IMR-90 (cell line): ENCODE results near the gene SETD3. TPM values are rescaled to one million over a fixed set of nuclear protein-coding genes. Genes with fewer than 3 reads are reported as not detected.
A peak's percentile ranks its signal among the peaks of the same experiment; 100 is the strongest.

Source experiments
- ATAC-seq: fragments of 200-7000 bp; cut with Tn5 transposase; 2 replicates; pipeline ENCODE4 v1.9.1; 2020; ENCODE audit warnings: low read depth, mild to moderate bottlenecking, moderate library complexity
- BruUV-seq: library from RNA; stranded (reverse); fragments of 400-500 nt; replicated peaks from 2 replicates; lab custom pipeline; 2021; lab: Mats Ljungman, UMichigan
- CTCF ChIA-PET: fragments of 300-600 bp; formaldehyde crosslinking; extraction: SDS; loops from one replicate; lab custom pipeline; 2021; ENCODE audit warnings: antibody characterized with exemption; lab: Yijun Ruan, JAX
- POLR2A ChIA-PET: fragments of 300-600 bp; sonication (Branson Sonifier 250); formaldehyde crosslinking; loops from one replicate; lab custom pipeline; 2022; ENCODE audit warnings: antibody characterized with exemption; ENCODE audit not compliant: unreplicated experiment; lab: Charles Lee
- DNase-seq: peaks from one replicate; pipeline ENCODE4 v3.0.0; 2013
- H2AFZ ChIP-seq: replicated peaks from 2 replicates; pipeline ENCODE3; 2013; ENCODE audit warnings: low read length, mild to moderate bottlenecking; ENCODE audit not compliant: poor library complexity
- H2AK5ac ChIP-seq: 2 replicates; pipeline ENCODE4 v1.6.1; 2013; ENCODE audit warnings: low read depth, low read length, inconsistent platforms
- H2AK9ac ChIP-seq: replicated peaks from 2 replicates; pipeline ENCODE3; 2013; ENCODE audit warnings: mild to moderate bottlenecking, low read depth, low read length, moderate library complexity; ENCODE audit not compliant: poor library complexity
- H2BK120ac ChIP-seq: 2 replicates; pipeline ENCODE4 v1.6.1; 2013; ENCODE audit warnings: low read depth, low read length, inconsistent platforms
- H2BK15ac ChIP-seq: 3 replicates; pipeline ENCODE4 v1.6.1; 2013; ENCODE audit warnings: low read depth, low read length, inconsistent platforms
- H2BK20ac ChIP-seq: 2 replicates; pipeline ENCODE4 v1.6.1; 2013; ENCODE audit warnings: low read depth, mild to moderate bottlenecking, inconsistent platforms, low read length, moderate library complexity
- H2BK5ac ChIP-seq: 2 replicates; pipeline ENCODE4 v1.6.1; 2013; ENCODE audit warnings: mild to moderate bottlenecking, low read depth, low read length, inconsistent platforms; ENCODE audit not compliant: poor library complexity, severe bottlenecking
- H3K14ac ChIP-seq: replicated peaks from 2 replicates; pipeline ENCODE4 v1.6.1; 2013; ENCODE audit warnings: low read depth, low read length, inconsistent platforms
- H3K18ac ChIP-seq: 2 replicates; pipeline ENCODE4 v1.6.1; 2013; ENCODE audit warnings: low read depth, low read length, control low read depth
- H3K23ac ChIP-seq: 2 replicates; pipeline ENCODE4 v1.6.1; 2013; ENCODE audit warnings: low read depth, low read length, inconsistent platforms
- H3K27ac ChIP-seq: 2 replicates; pipeline ENCODE4 v1.5.1; 2013; ENCODE audit warnings: mild to moderate bottlenecking, control low read depth, low read length; ENCODE audit not compliant: insufficient read depth
- H3K27me3 ChIP-seq: 2 replicates; pipeline ENCODE4 v1.6.1; 2013; ENCODE audit warnings: low read length; ENCODE audit not compliant: control insufficient read depth, insufficient read depth
- H3K36me3 ChIP-seq: 2 replicates; pipeline ENCODE4 v1.6.1; 2013; ENCODE audit warnings: low read length, mixed read lengths; ENCODE audit not compliant: control insufficient read depth, insufficient read depth
- H3K4ac ChIP-seq: 2 replicates; pipeline ENCODE4 v1.6.1; 2013; ENCODE audit warnings: low read depth, low read length, inconsistent platforms
- H3K4me1 ChIP-seq: 2 replicates; pipeline ENCODE4 v1.6.1; 2013; ENCODE audit warnings: low read length, mixed read lengths; ENCODE audit not compliant: control insufficient read depth, insufficient read depth
- H3K4me2 ChIP-seq: 2 replicates; pipeline ENCODE4 v1.6.1; 2013; ENCODE audit warnings: low read depth, mild to moderate bottlenecking, control low read depth, low read length, moderate library complexity
- H3K4me3 ChIP-seq: 2 replicates; pipeline ENCODE4 v1.5.1; 2013; ENCODE audit warnings: low read depth, mild to moderate bottlenecking, control low read depth, low read length, moderate library complexity; ENCODE audit not compliant: insufficient read depth
- H3K56ac ChIP-seq: 2 replicates; pipeline ENCODE4 v1.6.1; 2013; ENCODE audit warnings: low read length, inconsistent platforms; ENCODE audit not compliant: insufficient read depth; ENCODE audit errors: extremely low read depth
- H3K79me1 ChIP-seq, 2 experiments: 2 replicates each; pipeline ENCODE4 v1.6.1; 2013; ENCODE audit warnings: low read length in 2 of 2, inconsistent platforms in 1 of 2, low read depth in 1 of 2
- H3K9ac ChIP-seq: 2 replicates; pipeline ENCODE4 v1.6.1; 2013; ENCODE audit warnings: low read depth, low read length, control low read depth
- H3K9me1 ChIP-seq: 2 replicates; pipeline ENCODE4 v1.6.1; 2013; ENCODE audit warnings: low read length, inconsistent platforms; ENCODE audit not compliant: insufficient read depth
- H3K9me3 ChIP-seq: 2 replicates; pipeline ENCODE4 v1.6.1; 2013; ENCODE audit warnings: low read length; ENCODE audit not compliant: control insufficient read depth, insufficient read depth
- H4K20me1 ChIP-seq: 2 replicates; pipeline ENCODE4 v1.6.1; 2013; ENCODE audit warnings: low read length, inconsistent platforms; ENCODE audit not compliant: insufficient read depth
- H4K5ac ChIP-seq: 2 replicates; pipeline ENCODE4 v1.6.1; 2013; ENCODE audit warnings: mild to moderate bottlenecking, low read depth, low read length, control low read depth
- H4K8ac ChIP-seq, 2 experiments: 2 replicates each; pipeline ENCODE4 v1.6.1; 2013; ENCODE audit warnings: low read depth in 2 of 2, low read length in 2 of 2, control low read depth in 1 of 2, inconsistent platforms in 1 of 2
- H4K91ac ChIP-seq: 2 replicates; pipeline ENCODE4 v1.6.1; 2013; ENCODE audit warnings: low read depth, low read length, inconsistent platforms; ENCODE audit not compliant: insufficient read depth
- BHLHE40 ChIP-seq: fragments of 150-350 bp; IDR thresholded peaks from 2 replicates; pipeline ENCODE4 v1.6.1; 2016; ENCODE audit warnings: mild to moderate bottlenecking, low read depth, low read length
- CEBPB ChIP-seq: IDR thresholded peaks from 2 replicates; pipeline ENCODE4 v1.6.1; 2012; ENCODE audit warnings: low read depth, low read length, improper control_type of control experiment
- CHD1 ChIP-seq: IDR thresholded peaks from 2 replicates; pipeline ENCODE4 v1.6.1; 2012; ENCODE audit warnings: low read depth, low read length, improper control_type of control experiment
- CTCF ChIP-seq: conservative IDR thresholded peaks from 2 replicates; pipeline ENCODE4 v1.5.1; 2012; ENCODE audit warnings: mild to moderate bottlenecking, low read depth, low read length, improper control_type of control experiment
- ELK1 ChIP-seq: fragments of 150-350 bp; IDR thresholded peaks from 2 replicates; pipeline ENCODE4 v1.6.1; 2016; ENCODE audit warnings: low read depth, mild to moderate bottlenecking, low read length, moderate library complexity, borderline replicate concordance
- FOS ChIP-seq: fragments of 150-350 bp; IDR thresholded peaks from 2 replicates; pipeline ENCODE4 v1.6.1; 2016; ENCODE audit warnings: low read depth, low read length
- MAFK ChIP-seq: IDR thresholded peaks from 2 replicates; pipeline ENCODE4 v1.6.1; 2012; ENCODE audit warnings: low read depth, low read length, improper control_type of control experiment
- MAZ ChIP-seq: IDR thresholded peaks from 2 replicates; pipeline ENCODE4 v1.6.1; 2012; ENCODE audit warnings: low read depth, mild to moderate bottlenecking, low read length, improper control_type of control experiment, moderate library complexity, borderline replicate concordance
- MXI1 ChIP-seq: IDR thresholded peaks from 2 replicates; pipeline ENCODE4 v1.6.1; 2012; ENCODE audit warnings: low read depth, mild to moderate bottlenecking, low read length, moderate library complexity, borderline replicate concordance
- NFE2L2 ChIP-seq: fragments of 150-350 bp; IDR thresholded peaks from 2 replicates; pipeline ENCODE4 v1.6.1; 2016; ENCODE audit warnings: low read depth, mild to moderate bottlenecking, low read length
- POLR2A ChIP-seq: IDR thresholded peaks from 2 replicates; pipeline ENCODE4 v1.6.1; 2012; ENCODE audit warnings: mild to moderate bottlenecking, low read depth, low read length
- RAD21 ChIP-seq: IDR thresholded peaks from 2 replicates; pipeline ENCODE4 v1.6.1; 2012; ENCODE audit warnings: low read length, improper control_type of control experiment
- RCOR1 ChIP-seq: IDR thresholded peaks from 2 replicates; pipeline ENCODE4 v1.6.1; 2012; ENCODE audit warnings: mild to moderate bottlenecking, low read length, improper control_type of control experiment; ENCODE audit not compliant: insufficient replicate concordance
- RFX5 ChIP-seq: IDR thresholded peaks from 2 replicates; pipeline ENCODE4 v1.8.0; 2012; ENCODE audit warnings: low read depth, mild to moderate bottlenecking, low read length, moderate library complexity
- SMC3 ChIP-seq: fragments of 150-350 bp; IDR thresholded peaks from 2 replicates; pipeline ENCODE4 v1.6.1; 2016; ENCODE audit warnings: low read depth, mild to moderate bottlenecking, antibody characterized with exemption, low read length, moderate library complexity
- USF2 ChIP-seq: fragments of 150-350 bp; IDR thresholded peaks from 2 replicates; pipeline ENCODE4 v1.6.1; 2017; ENCODE audit warnings: mild to moderate bottlenecking, antibody characterized with exemption, low read length, low read depth
- WGBS, 2 experiments: methylation state at CpG; one replicate each; pipeline versions ENCODE4 v1.1.5 to v1.1.7; 2013; ENCODE audit warnings: missing lambda C conversion rate in 2 of 2; ENCODE audit not compliant: insufficient read length in 1 of 2; ENCODE audit errors: extremely low coverage in 2 of 2; 5-methylcytosine and 5-hydroxymethylcytosine counted together
- dilution Hi-C: fragments of 300-500 bp; cut with HindIII; formaldehyde crosslinking; loops from one replicate; pipeline ENCODE4 v1.14.3; 2018; ENCODE audit warnings: low sequenced_read_pairs; ENCODE audit not compliant: unreplicated experiment
- in situ Hi-C: fragments of 300-500 bp; cut with MboI; formaldehyde crosslinking; loops from 3 replicates; pipeline ENCODE4 v1.14.3; 2019; ENCODE audit warnings: low sequenced_read_pairs, inconsistent platforms, mixed read lengths
- intact Hi-C: fragments of 100-400 bp; cut with micrococcal nuclease; formaldehyde crosslinking; loops from 2 replicates; pipeline ENCODE4 v1.10.0; 2022
- polyA plus RNA-seq, 3 experiments: library from polyadenylated mRNA; depleted of rRNA; stranded (reverse); fragments of >200 nt; gene quantifications; 2 replicates each; pipeline ENCODE4 v1.2.3, GENCODE V29; 2012; ENCODE audit warnings: low replicate concordance in 1 of 3
- total RNA-seq: library from RNA; depleted of rRNA; stranded (reverse); fragments of >200 nt; gene quantifications from 2 replicates; pipeline ENCODE4 v1.2.3, GENCODE V29; 2012

Gene SETD3
- total and polyA plus RNA-seq, 2 of the 4 experiments (the other 2 are of a cell fraction), result 18.8 to 31.9 TPM

- TF ChIP-seq CHD1, result no peak
- no peak for TF ChIP-seq ELK1
- no peak for TF ChIP-seq RAD21
- no peak for TF ChIP-seq MAZ
- no peak for TF ChIP-seq CTCF
- TF ChIP-seq FOS, result no peak
- TF ChIP-seq NFE2L2, result no peak
- TF ChIP-seq USF2, result no peak
- no peak for TF ChIP-seq SMC3
- no peak for TF ChIP-seq POLR2A
- TF ChIP-seq MAFK, result no peak
- TF ChIP-seq MXI1, result no peak
- TF ChIP-seq BHLHE40, result no peak
- no peak for TF ChIP-seq RFX5
- TF ChIP-seq CEBPB, result no peak
- no peak for TF ChIP-seq RCOR1
- peaks cover 69% of the 10 kb centered on the region for H4K20me1 ChIP-seq
- no peak overlapping the region for H2BK120ac ChIP-seq
- H2BK15ac ChIP-seq, result no peak overlapping the region
- H4K5ac ChIP-seq, result peak overlapping the region; percentile 46; the same call in 1 of the 2 replicates
- in situ Hi-C loops (no loop called here), dilution Hi-C loops (no loop called here), intact Hi-C loops (no loop called here)
- H3K36me3 ChIP-seq, result no peaks in the 10 kb centered on the region
- DNase-seq (peak; percentile 39), ATAC-seq (no peak)
- peak overlapping the region; percentile 82 for H3K14ac ChIP-seq
- WGBS, 2 experiments, result 0% methylated on average over 2 of the region's 17 CpGs; no CpG with 5 or more reads in 1 of the 2 experiments
- H2BK5ac ChIP-seq, result peak overlapping the region; percentile 37
- H3K79me1 ChIP-seq, result peaks cover 7 to 52% of the 10 kb centered on the region in 2 experiments; a peak in 3 of 4 replicates
- peak overlapping the region; percentile 80 for H3K23ac ChIP-seq
- H3K18ac ChIP-seq, result peak overlapping the region; percentile 25; the same call in 1 of the 2 replicates
- H2AK5ac ChIP-seq, result no peak overlapping the region; the same call in none of the 2 replicates
- peak overlapping the region; percentile 72 for H3K4me3 ChIP-seq
- peaks cover 6% of the 10 kb centered on the region for H3K9me1 ChIP-seq
- 0 out of 2 replicates have a peak overlapping the region, but pooled peaks have one; percentile 37 for H4K91ac ChIP-seq
- POLR2A ChIA-PET, result no interaction called here
- no peaks in the 10 kb centered on the region for H3K27me3 ChIP-seq
- H3K9ac ChIP-seq, result peak overlapping the region; percentile 87
- peak overlapping the region; percentile 86 for H3K56ac ChIP-seq
- H3K4me1 ChIP-seq, result peaks cover 5% of the 10 kb centered on the region
- no peak overlapping the region for H2BK20ac ChIP-seq
- peak overlapping the region; percentile 90 for H3K4ac ChIP-seq
- H4K8ac ChIP-seq, result peak overlapping the region; percentile 13 to 92; a peak in 3 of 4 replicates
- peak overlapping the region; percentile 98 for H3K4me2 ChIP-seq
- BruUV-seq, result no TSS peak
- H2AFZ ChIP-seq, result peak overlapping the region; percentile 82
- CTCF ChIA-PET, result no interaction called here
- peak overlapping the region; percentile 77 for H3K27ac ChIP-seq
- H3K9me3 ChIP-seq, result no peaks in the 10 kb centered on the region
- peak overlapping the region; percentile 93 for H2AK9ac ChIP-seq
These were observed 1.1 kb upstream of the SETD3 start for GRCh38 chr14:99481745-99482099.
